Measurements from ENCODE around the gene GRID1.

GRCh38 chr10:86167121-86167761 lies 199.4 kb downstream of the GRID1 start:
- TF ChIP-seq REST (IDR thresholded peaks at IDR 0.05; ENCODE audit: low read depth, low read length) (no peak), ATF2 (IDR thresholded peaks at IDR 0.05; ENCODE audit: low read length) (no peak), NR2C2 (IDR thresholded peaks at IDR 0.05; ENCODE audit: borderline replicate concordance, control insufficient read depth, insufficient read length, low read depth) (no peak), IKZF1 (conservative IDR thresholded peaks at IDR 0.05) (no peak), EP300 (IDR thresholded peaks at IDR 0.05; ENCODE audit: borderline replicate concordance in 1 of 2, control insufficient read depth in 1 of 2, low read depth in 2 of 2, low read length in 2 of 2) (no peak), EZH2 (IDR thresholded peaks at IDR 0.05; ENCODE audit: borderline replicate concordance, control insufficient read depth, low read depth, low read length) (no peak)
